Activated CD4-positive, alpha-beta T cell treated with anti-CD3 and anti-CD28 coated beads, Interleukin-2, amount 50 U/mL, for 1 hour (primary cell): ENCODE results near the gene SPTAN1.

Source experiments
- DNase-seq: peaks from one replicate; pipeline ENCODE4 v3.0.0-alpha.2; 2020

The SPTAN1 gene

GRCh38 chr9:128607642-128608350 lies 55.4 kb downstream of the SPTAN1 start:
- no peak for DNase-seq

- DNase-seq: no peak
These were observed 58.5 kb downstream of the SPTAN1 start for GRCh38 chr9:128610897-128611296.

GRCh38 chr9:128611600-128612394 lies 59.4 kb downstream of the SPTAN1 start:
- DNase-seq: no peak

GRCh38 chr9:128614728-128615127 lies 62.3 kb downstream of the SPTAN1 start:
- DNase-seq: no peak

- DNase-seq: no peak
These were observed 63.2 kb downstream of the SPTAN1 start for GRCh38 chr9:128615571-128615970.

- no peak for DNase-seq
These were observed 65.6 kb downstream of the SPTAN1 start for GRCh38 chr9:128617943-128618342.

- no peak for DNase-seq
These were observed 66.7 kb downstream of the SPTAN1 start for GRCh38 chr9:128619127-128619526.

- DNase-seq: no peak
These were observed 67.4 kb downstream of the SPTAN1 start for GRCh38 chr9:128619779-128620178.

- DNase-seq: no peak
These were observed 69.5 kb downstream of the SPTAN1 start for GRCh38 chr9:128621730-128622455.

- DNase-seq: no peak
These were observed 72.2 kb downstream of the SPTAN1 start for GRCh38 chr9:128624566-128624965.

- no peak for DNase-seq
These were observed 73.2 kb downstream of the SPTAN1 start for GRCh38 chr9:128625391-128626146.

- DNase-seq: no peak
These were observed 73.8 kb downstream of the SPTAN1 start for GRCh38 chr9:128626181-128626580.

- DNase-seq: no peak
These were observed 74.8 kb downstream of the SPTAN1 start for GRCh38 chr9:128627127-128627715.

- DNase-seq: no peak
These were observed 75.5 kb downstream of the SPTAN1 start for GRCh38 chr9:128627906-128628305.

- no peak for DNase-seq
These were observed 76.2 kb downstream of the SPTAN1 start for GRCh38 chr9:128628471-128629048.

- no peak for DNase-seq
These were observed 76.7 kb downstream of the SPTAN1 start for GRCh38 chr9:128629136-128629535.

GRCh38 chr9:128629852-128630545 lies 77.6 kb downstream of the SPTAN1 start:
- no peak for DNase-seq

- no peak for DNase-seq
These were observed 79.2 kb downstream of the SPTAN1 start for GRCh38 chr9:128631636-128632035.

GRCh38 chr9:128632066-128632465 lies 79.7 kb downstream of the SPTAN1 start:
- no peak for DNase-seq

- no peak for DNase-seq
These were observed 80.1 kb downstream of the SPTAN1 start for GRCh38 chr9:128632486-128632885.

GRCh38 chr9:128633057-128633456 lies 80.7 kb downstream of the SPTAN1 start:
- DNase-seq: no peak

GRCh38 chr9:128633601-128634000 lies 81.2 kb downstream of the SPTAN1 start:
- no peak for DNase-seq
